HCT116 (cell line): ENCODE measurements around the gene C10orf143. TPM values are rescaled to one million over a fixed set of nuclear protein-coding genes. Genes with fewer than 3 reads are reported as not detected.
"Not testable (repeated sequence)": the region's sequence is repeated elsewhere in the genome, so short reads cannot be mapped to it uniquely, and the experiment has no call there.

Experiments
- ATAC-seq: fragments of 200-7000 bp; cut with Tn5 transposase; 2 replicates; pipeline ENCODE4 v1.9.1; 2020; ENCODE audit warnings: mild to moderate bottlenecking, moderate library complexity
- BruUV-seq: library from RNA; stranded (reverse); fragments of 400-500 nt; replicated peaks from 2 replicates; lab custom pipeline; 2021; lab: Mats Ljungman, UMichigan
- CTCF ChIA-PET: fragments of 300-600 bp; sonication (Branson Sonifier 250); formaldehyde crosslinking; loops from one replicate; lab custom pipeline; 2021; ENCODE audit warnings: antibody characterized with exemption; lab: Charles Lee
- POLR2A ChIA-PET: fragments of 300-600, 350-600 bp; sonication (Branson Sonifier 250); formaldehyde crosslinking; loops from one replicate; lab custom pipeline; 2021; ENCODE audit warnings: antibody characterized with exemption; lab: Charles Lee
- RAD21 ChIA-PET, 2 experiments: fragments of 300-600 bp; sonication (Branson Sonifier 250); formaldehyde crosslinking; loops; one replicate each; lab custom pipeline; 2023; ENCODE audit warnings: low total read pairs in 2 of 2; ENCODE audit not compliant: uncharacterized antibody in 2 of 2, unreplicated experiment in 2 of 2, low non-redundant PET in 1 of 2; lab: Charles Lee
- DNase-seq: peaks from one replicate; pipeline ENCODE4 v3.0.0-alpha.2; 2010; ENCODE audit warnings: low read depth, low spot score
- H2AFZ ChIP-seq: fragments of 200-600 bp; shearing (Covaris generic), sonication (generic); 2 replicates; pipeline ENCODE4 v1.6.1; 2017; ENCODE audit warnings: low read depth, mixed run types, mixed read lengths, antibody characterized with exemption, low read length; ENCODE audit not compliant: poor library complexity, severe bottlenecking
- H3K27ac ChIP-seq: 2 replicates; pipeline ENCODE4 v1.5.1; 2012; ENCODE audit warnings: low read depth, low read length
- H3K27me3 ChIP-seq: fragments of 200-600 bp; sonication (generic); 2 replicates; pipeline ENCODE4 v1.6.1; 2016; ENCODE audit warnings: mixed run types, low read length, mixed read lengths; ENCODE audit not compliant: insufficient read depth
- H3K36me3 ChIP-seq, 2 experiments: fragments of 200-500 bp in 1 of 2; fragments of 200-600 bp in 1 of 2; sonication (Bioruptor generic) in 1 of 2; sonication (generic) in 1 of 2; 2 replicates each; pipeline versions ENCODE4 v1.5.1 to v1.6.1; 2014 to 2016; ENCODE audit warnings: low read length in 2 of 2, inconsistent platforms in 1 of 2, mixed read lengths in 1 of 2, mixed run types in 1 of 2; ENCODE audit not compliant: insufficient read depth in 2 of 2, control insufficient read depth in 1 of 2
- H3K4me1 ChIP-seq, 2 experiments: fragments of 200-600 bp in 1 of 2; sonication (generic) in 1 of 2; 2 replicates each; pipeline versions ENCODE4 v1.5.1 to v1.6.1; 2012 to 2017; ENCODE audit warnings: low read length in 2 of 2, inconsistent platforms in 1 of 2, mild to moderate bottlenecking in 1 of 2, mixed read lengths in 1 of 2, mixed run types in 1 of 2, moderate library complexity in 1 of 2; ENCODE audit not compliant: insufficient read depth in 2 of 2, control insufficient read depth in 1 of 2
- H3K4me2 ChIP-seq: fragments of 200-600 bp; sonication (generic); 2 replicates; pipeline ENCODE4 v1.6.1; 2017; ENCODE audit warnings: mixed run types, low read length, mixed read lengths
- H3K4me3 ChIP-seq, 2 experiments: fragments of 200-600 bp in 1 of 2; sonication (generic) in 1 of 2; replicated peaks in 1 of 2; 2 replicates each; pipeline ENCODE4 v1.5.1; 2011 to 2016; ENCODE audit warnings: low read length in 2 of 2, control low read depth in 1 of 2, low read depth in 1 of 2, mild to moderate bottlenecking in 1 of 2, mixed read lengths in 1 of 2, mixed run types in 1 of 2
- H3K79me2 ChIP-seq: fragments of 200-600 bp; sonication (generic); 2 replicates; pipeline ENCODE4 v1.6.1; 2017; ENCODE audit warnings: mild to moderate bottlenecking, mixed run types, low read length, moderate library complexity, mixed read lengths; ENCODE audit not compliant: insufficient read depth
- H3K9ac ChIP-seq: fragments of 200-600 bp; sonication (generic); 2 replicates; pipeline ENCODE4 v1.6.1; 2016; ENCODE audit warnings: low read length, mixed read lengths
- H3K9me2 ChIP-seq: fragments of 200-600 bp; sonication (generic), shearing (Covaris generic); 2 replicates; pipeline ENCODE4 v1.6.1; 2017; ENCODE audit warnings: mixed run types, mild to moderate bottlenecking, moderate library complexity; ENCODE audit not compliant: insufficient read depth
- H3K9me3 ChIP-seq, 2 experiments: fragments of 200-500 bp in 1 of 2; fragments of 200-600 bp in 1 of 2; sonication (Bioruptor generic) in 1 of 2; sonication (generic) in 1 of 2; 2 replicates each; pipeline ENCODE4 v1.6.1; 2014 to 2017; ENCODE audit warnings: low read length in 2 of 2, mixed read lengths in 2 of 2, inconsistent platforms in 1 of 2, low read depth in 1 of 2, mild to moderate bottlenecking in 1 of 2, mixed run types in 1 of 2, moderate library complexity in 1 of 2; ENCODE audit not compliant: control insufficient read depth in 1 of 2, insufficient read depth in 1 of 2
- H4K20me1 ChIP-seq: fragments of 200-600 bp; sonication (generic), shearing (Covaris generic); 2 replicates; pipeline ENCODE4 v1.6.1; 2017; ENCODE audit warnings: mixed run types, mild to moderate bottlenecking, moderate library complexity; ENCODE audit not compliant: insufficient read depth
- EGR1 ChIP-seq: IDR thresholded peaks from 2 replicates; pipeline ENCODE4 v1.6.1; 2012; ENCODE audit warnings: low read depth
- EZH2 ChIP-seq: fragments of 200-600 bp; sonication (generic); IDR thresholded peaks from 2 replicates; pipeline ENCODE4 v1.6.1; 2017; ENCODE audit warnings: antibody characterized with exemption, mixed run types
- JUND ChIP-seq: IDR thresholded peaks from 2 replicates; pipeline ENCODE4 v1.6.1; 2012
- ZNF274 ChIP-seq: fragments of 200-500 bp; sonication (Bioruptor generic); IDR thresholded peaks from 2 replicates; pipeline ENCODE4 v1.6.1; 2014; ENCODE audit warnings: mild to moderate bottlenecking, low read depth, low read length, inconsistent platforms
- intact Hi-C: fragments of 100-400 bp; cut with micrococcal nuclease; formaldehyde crosslinking; loops from 2 replicates; pipeline ENCODE4 v1.10.0; 2022
- total RNA-seq: library from RNA; stranded (reverse); gene quantifications from one replicate; pipeline ENCODE4 v1.2.1, GENCODE V29; 2021; ENCODE audit not compliant: unreplicated experiment
- TF ChIP-seq, protein P1 (sequence below): IDR thresholded peaks from 2 replicates; pipeline ENCODE4 v1.6.1; 2012

Gene C10orf143
- total RNA-seq, 1 experiment from 2014 or later = 0.66 TPM

DNA sequence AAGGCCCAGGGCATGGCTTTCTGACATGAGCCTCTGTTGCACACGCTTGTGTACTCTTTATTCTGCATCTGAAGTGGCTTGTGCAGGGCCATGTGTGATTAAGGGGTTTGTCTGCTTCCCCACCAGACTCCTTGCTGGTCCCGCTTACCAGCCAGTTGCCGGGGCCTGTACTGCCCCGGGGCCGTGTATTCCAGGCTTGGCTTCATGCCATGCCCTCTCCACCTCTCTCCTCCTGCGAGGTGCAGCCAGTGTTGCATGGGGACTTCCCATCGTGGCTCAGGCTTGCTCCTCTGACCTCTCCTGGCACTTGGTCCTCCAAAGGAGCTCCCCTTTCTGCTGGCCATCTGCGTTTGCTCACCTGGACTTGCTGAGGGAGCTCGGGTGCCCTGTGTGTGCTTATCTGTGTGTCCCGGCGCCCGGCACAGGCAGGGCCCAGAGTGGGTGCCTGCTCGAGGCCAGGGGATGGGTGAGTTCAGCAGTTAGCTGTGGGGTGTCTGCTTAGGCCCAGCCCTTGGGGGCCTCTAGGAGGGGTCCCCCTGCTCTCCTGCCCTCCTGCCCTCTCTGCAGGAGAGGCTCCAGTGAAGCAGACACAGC, 11.0 kb upstream of the C10orf143 start:
- H3K4me1 ChIP-seq = no peaks in the 10 kb centered on the region
- no peak overlapping the region for H3K4me3 ChIP-seq
- DNase-seq (no peak), ATAC-seq (no peak)
- no peaks in the 10 kb centered on the region for H3K27me3 ChIP-seq
- TF ChIP-seq EGR1 (no peak), ZNF274 (no peak), JUND (no peak), EZH2 (no peak)
- TF ChIP-seq, protein P1, sequence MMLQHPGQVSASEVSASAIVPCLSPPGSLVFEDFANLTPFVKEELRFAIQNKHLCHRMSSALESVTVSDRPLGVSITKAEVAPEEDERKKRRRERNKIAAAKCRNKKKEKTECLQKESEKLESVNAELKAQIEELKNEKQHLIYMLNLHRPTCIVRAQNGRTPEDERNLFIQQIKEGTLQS = no peak
- RAD21 ChIA-PET = no interaction called here
- H3K36me3 ChIP-seq = no peaks in the 10 kb centered on the region
- H4K20me1 ChIP-seq = no peaks in the 10 kb centered on the region
- no TSS peak for BruUV-seq
- H3K4me2 ChIP-seq = no peak overlapping the region
- H3K9ac ChIP-seq = no peak overlapping the region
- CTCF ChIA-PET = no interaction called here
- H2AFZ ChIP-seq = no peak overlapping the region
- no peaks in the 10 kb centered on the region for H3K9me3 ChIP-seq
- POLR2A ChIA-PET = no interaction called here
- no peaks in the 10 kb centered on the region for H3K79me2 ChIP-seq
- intact Hi-C loops = no loop called here
- H3K9me2 ChIP-seq = no peaks in the 10 kb centered on the region
- H3K27ac ChIP-seq = no peak overlapping the region

DNA sequence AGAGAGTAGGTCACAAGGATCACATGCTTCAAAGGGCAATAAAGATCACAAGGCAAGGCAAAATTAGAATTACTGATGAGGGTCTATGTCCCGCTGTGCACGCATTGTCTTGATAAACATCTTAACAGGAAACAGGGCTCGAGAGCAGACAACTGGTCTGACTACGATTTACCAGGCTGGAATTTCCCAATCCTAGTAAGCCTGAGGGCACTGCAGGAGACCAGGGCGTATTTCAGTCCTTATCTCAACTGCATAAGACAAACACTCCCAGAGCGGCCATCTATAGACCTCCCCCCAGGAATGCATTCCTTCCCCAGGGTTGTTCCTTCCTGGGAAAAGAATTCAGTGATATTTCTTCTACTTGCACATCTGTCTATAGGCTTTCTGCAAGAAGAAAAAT, 6.9 kb upstream of the C10orf143 start:
- POLR2A ChIA-PET, RAD21 ChIA-PET, CTCF ChIA-PET: not testable (repeated sequence)

DNA sequence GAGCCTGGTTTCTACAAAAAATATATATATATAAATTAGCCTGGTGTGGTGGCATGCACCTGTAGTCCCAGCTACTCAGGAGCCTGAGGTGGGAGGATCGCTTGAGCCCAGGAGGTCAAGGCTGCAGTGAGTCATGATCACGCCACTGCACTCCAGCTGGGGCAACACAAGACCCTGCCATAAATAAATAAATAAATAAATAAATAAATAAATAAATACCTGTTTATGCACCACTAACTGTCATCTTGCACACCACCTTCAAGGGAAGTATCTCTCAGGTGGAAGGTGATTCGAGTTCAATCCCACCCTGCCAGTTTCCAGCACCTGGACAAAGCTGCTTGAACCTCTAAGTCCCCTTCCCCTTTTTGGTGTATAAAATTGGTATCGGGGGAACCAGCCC, 6.3 kb upstream of the C10orf143 start:
- H3K9ac ChIP-seq, POLR2A ChIA-PET, ATAC-seq, H2AFZ ChIP-seq, H3K9me3 ChIP-seq, H3K36me3 ChIP-seq, RAD21 ChIA-PET, DNase-seq, H3K4me1 ChIP-seq, CTCF ChIA-PET, H3K9me2 ChIP-seq, H3K4me3 ChIP-seq, H3K4me2 ChIP-seq, BruUV-seq, H4K20me1 ChIP-seq, H3K79me2 ChIP-seq, H3K27me3 ChIP-seq, H3K27ac ChIP-seq, intact Hi-C loops: not testable (repeated sequence)

More for the DNA sequence above, 6.9 kb upstream of the C10orf143 start:
- H2AFZ ChIP-seq, H3K9ac ChIP-seq, DNase-seq, H3K4me1 ChIP-seq, H3K27me3 ChIP-seq, intact Hi-C loops, BruUV-seq, H4K20me1 ChIP-seq, H3K4me2 ChIP-seq, H3K9me2 ChIP-seq, H3K79me2 ChIP-seq, H3K27ac ChIP-seq, ATAC-seq, H3K9me3 ChIP-seq, H3K36me3 ChIP-seq, H3K4me3 ChIP-seq: not testable (repeated sequence)
